Fibroblast of lung (primary cell): Measurements from ENCODE around the gene EXOC6B.

Source experiments
- CTCF ChIP-seq, 2 donors: IDR thresholded peaks in 1 of 2; conservative IDR thresholded peaks in 1 of 2; 1 replicate in 1 of 2; 2 replicates in 1 of 2; pipeline ENCODE4 v1.5.1; 2011 to 2012; ENCODE audit warnings: low read length in 2 of 2, control low read depth in 1 of 2, inconsistent platforms in 1 of 2, low read depth in 1 of 2, mild to moderate bottlenecking in 1 of 2
- EZH2 ChIP-seq: IDR thresholded peaks from 2 replicates; pipeline ENCODE4 v1.5.1; 2012; ENCODE audit warnings: low read length, control low read depth, mild to moderate bottlenecking; ENCODE audit errors: missing control alignments

- TF ChIP-seq EZH2 (no peak), CTCF (conservative IDR thresholded peaks at IDR 0.05 in 1 of 2, IDR thresholded peaks at IDR 0.05 in 1 of 2; ENCODE audit: low read depth in 1 of 2, low read length in 2 of 2) (no peak)
These were observed 587.5 kb downstream of the EXOC6B start for GRCh38 chr2:72238311-72238710.
